HG02840 (cell line): Measurements from ENCODE around the gene TOMM7.
"Not testable (repeated sequence)": the region's sequence is repeated elsewhere in the genome, so short reads cannot be mapped to it uniquely, and the experiment has no call there.

Experiments
- ATAC-seq: cut with Tn5 transposase; IDR thresholded peaks from one replicate; pipeline ENCODE4 v1.9.1; 2021; ENCODE audit warnings: mild to moderate bottlenecking, moderate library complexity, moderate number of reproducible peaks; ENCODE audit not compliant: unreplicated experiment, low FRiP score

Gene TOMM7

GRCh38 chr7:22826593-22826992, 3.9 kb upstream of the TOMM7 start:
- ATAC-seq = no peak

- no peak for ATAC-seq
These were observed 2.1 kb upstream of the TOMM7 start for GRCh38 chr7:22824760-22825159.

GRCh38 chr7:22823142-22823497, 471 bp upstream of the TOMM7 start:
- no peak for ATAC-seq

- ATAC-seq = peak; percentile 5
These were observed 755 bp downstream of the TOMM7 start for GRCh38 chr7:22821702-22822485.

- ATAC-seq = no peak
These were observed 3.2 kb downstream of the TOMM7 start for GRCh38 chr7:22819476-22819875.

- no peak for ATAC-seq
These were observed 8.1 kb downstream of the TOMM7 start for GRCh38 chr7:22814261-22815208.

GRCh38 chr7:22812353-22812752, 10.3 kb downstream of the TOMM7 start:
- no peak for ATAC-seq

GRCh38 chr7:22811746-22812280, 10.8 kb downstream of the TOMM7 start:
- ATAC-seq = no peak

- ATAC-seq = no peak
These were observed 11.8 kb downstream of the TOMM7 start for GRCh38 chr7:22810843-22811242.

GRCh38 chr7:22809902-22810642, 12.6 kb downstream of the TOMM7 start:
- no peak for ATAC-seq

- ATAC-seq = no peak
These were observed 14.5 kb downstream of the TOMM7 start for GRCh38 chr7:22808140-22808539.

GRCh38 chr7:22806752-22807151, 15.9 kb downstream of the TOMM7 start:
- no peak for ATAC-seq

- no peak for ATAC-seq
These were observed 17.4 kb downstream of the TOMM7 start for GRCh38 chr7:22805227-22805626.

- not testable (repeated sequence) for ATAC-seq
These were observed 19.8 kb downstream of the TOMM7 start for GRCh38 chr7:22802831-22803230.

GRCh38 chr7:22802426-22802825, 20.2 kb downstream of the TOMM7 start:
- ATAC-seq = no peak

GRCh38 chr7:22801912-22802311, 20.7 kb downstream of the TOMM7 start:
- no peak for ATAC-seq

GRCh38 chr7:22799633-22800032, 23.0 kb downstream of the TOMM7 start:
- no peak for ATAC-seq

GRCh38 chr7:22793593-22794462, 28.8 kb downstream of the TOMM7 start:
- ATAC-seq = no peak
